SU-DHL-6 (cell line): ENCODE measurements around the gene ARHGDIA.

Experiments
- H2AFZ ChIP-seq: fragments of 200-600 bp; sonication (generic); 2 replicates; pipeline ENCODE4 v1.6.1; 2014; ENCODE audit warnings: low read depth, mild to moderate bottlenecking, moderate library complexity, mixed read lengths, antibody characterized with exemption, low read length; ENCODE audit not compliant: severe bottlenecking
- H3F3A ChIP-seq: fragments of 200-600 bp; shearing (Covaris generic); 2 replicates; pipeline ENCODE4 v1.6.0; 2016; ENCODE audit warnings: antibody characterized with exemption, mild to moderate bottlenecking; ENCODE audit not compliant: insufficient read depth
- H3K27ac ChIP-seq: fragments of 200-600 bp; sonication (generic); 2 replicates; pipeline ENCODE4 v1.5.1; 2016; ENCODE audit warnings: low read depth, mild to moderate bottlenecking, low read length, moderate library complexity, mixed read lengths
- H3K27me3 ChIP-seq: fragments of 200-600 bp; sonication (generic), shearing (Covaris generic); 2 replicates; pipeline ENCODE4 v1.6.0; 2014; ENCODE audit warnings: mild to moderate bottlenecking, low read length
- H3K36me3 ChIP-seq: fragments of 200-600 bp; sonication (generic); 2 replicates; pipeline ENCODE4 v1.6.1; 2014; ENCODE audit warnings: mild to moderate bottlenecking, low read length, mixed read lengths
- H3K4me2 ChIP-seq: fragments of 300-600, 200-600 bp; shearing (Covaris generic), sonication (generic); 2 replicates; pipeline ENCODE4 v1.6.0; 2014; ENCODE audit warnings: low read length, low read depth, mild to moderate bottlenecking; ENCODE audit not compliant: poor library complexity, severe bottlenecking
- H3K4me3 ChIP-seq: fragments of 200-600 bp; sonication (generic); 2 replicates; pipeline ENCODE4 v1.5.1; 2014; ENCODE audit warnings: antibody characterized with exemption, low read length, mild to moderate bottlenecking, mixed read lengths; ENCODE audit not compliant: insufficient read depth, poor library complexity, severe bottlenecking
- H3K79me2 ChIP-seq: fragments of 200-600 bp; sonication (generic); 2 replicates; pipeline ENCODE4 v1.6.1; 2014; ENCODE audit warnings: mild to moderate bottlenecking, low read length, moderate library complexity; ENCODE audit not compliant: insufficient read depth
- H3K9ac ChIP-seq: fragments of 200-600 bp; sonication (generic); 2 replicates; pipeline ENCODE4 v1.7.0; 2014; ENCODE audit warnings: mild to moderate bottlenecking, low read length
- H3K9me2 ChIP-seq: fragments of 200-600 bp; sonication (generic); replicated peaks from 2 replicates; pipeline ENCODE4 v1.6.1; 2014; ENCODE audit warnings: low read length; ENCODE audit not compliant: insufficient read depth
- H3K9me3 ChIP-seq: fragments of 200-600 bp; sonication (generic); 2 replicates; pipeline ENCODE4 v1.6.1; 2014; ENCODE audit warnings: low read length, mixed read lengths; ENCODE audit not compliant: insufficient read depth
- H4K20me1 ChIP-seq: fragments of 200-600 bp; sonication (generic); 2 replicates; pipeline ENCODE4 v1.6.1; 2014; ENCODE audit warnings: low read depth, mild to moderate bottlenecking, antibody characterized with exemption, low read length, moderate library complexity, mixed read lengths
- EZH2phosphoT487 ChIP-seq: fragments of 200-600 bp; sonication (generic), shearing (Covaris generic); conservative IDR thresholded peaks from 2 replicates; pipeline ENCODE4 v1.6.1; 2018; ENCODE audit warnings: mild to moderate bottlenecking, antibody characterized with exemption, low read length, moderate library complexity, mixed read lengths
- TF ChIP-seq, protein P1 (sequence below): fragments of 200-600 bp; sonication (generic); IDR thresholded peaks from one replicate; pipeline ENCODE4 v1.5.1; 2017; ENCODE audit warnings: antibody characterized with exemption, mild to moderate bottlenecking, low read length, moderate library complexity; ENCODE audit not compliant: insufficient read depth, poor library complexity, severe bottlenecking

The ARHGDIA gene

GRCh38 chr17:81888105-81888987, 17.2 kb upstream of the ARHGDIA start:
- no peak overlapping the region for H3K27ac ChIP-seq
- no peaks in the 10 kb centered on the region for H3K9me3 ChIP-seq
- no peak overlapping the region for H3K4me3 ChIP-seq
- no peak overlapping the region for H3K4me2 ChIP-seq
- no peaks in the 10 kb centered on the region for H3K27me3 ChIP-seq
- H3F3A ChIP-seq = peaks cover 8% of the 10 kb centered on the region
- no peak overlapping the region for H2AFZ ChIP-seq
- TF ChIP-seq, protein P1, sequence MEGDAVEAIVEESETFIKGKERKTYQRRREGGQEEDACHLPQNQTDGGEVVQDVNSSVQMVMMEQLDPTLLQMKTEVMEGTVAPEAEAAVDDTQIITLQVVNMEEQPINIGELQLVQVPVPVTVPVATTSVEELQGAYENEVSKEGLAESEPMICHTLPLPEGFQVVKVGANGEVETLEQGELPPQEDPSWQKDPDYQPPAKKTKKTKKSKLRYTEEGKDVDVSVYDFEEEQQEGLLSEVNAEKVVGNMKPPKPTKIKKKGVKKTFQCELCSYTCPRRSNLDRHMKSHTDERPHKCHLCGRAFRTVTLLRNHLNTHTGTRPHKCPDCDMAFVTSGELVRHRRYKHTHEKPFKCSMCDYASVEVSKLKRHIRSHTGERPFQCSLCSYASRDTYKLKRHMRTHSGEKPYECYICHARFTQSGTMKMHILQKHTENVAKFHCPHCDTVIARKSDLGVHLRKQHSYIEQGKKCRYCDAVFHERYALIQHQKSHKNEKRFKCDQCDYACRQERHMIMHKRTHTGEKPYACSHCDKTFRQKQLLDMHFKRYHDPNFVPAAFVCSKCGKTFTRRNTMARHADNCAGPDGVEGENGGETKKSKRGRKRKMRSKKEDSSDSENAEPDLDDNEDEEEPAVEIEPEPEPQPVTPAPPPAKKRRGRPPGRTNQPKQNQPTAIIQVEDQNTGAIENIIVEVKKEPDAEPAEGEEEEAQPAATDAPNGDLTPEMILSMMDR = no peak
- TF ChIP-seq EZH2phosphoT487 = no peak
- H4K20me1 ChIP-seq = peaks cover 4% of the 10 kb centered on the region; the same call in 1 of the 2 replicates
- H3K36me3 ChIP-seq = peaks cover 30% of the 10 kb centered on the region
- H3K9ac ChIP-seq = no peak overlapping the region
- H3K9me2 ChIP-seq = no peaks in the 10 kb centered on the region
- H3K79me2 ChIP-seq = peaks cover 68% of the 10 kb centered on the region

GRCh38 chr17:81885869-81886548, 14.9 kb upstream of the ARHGDIA start:
- Histone ChIP-seq H3K79me2 (peaks cover 60% of the 10 kb centered on the region), H4K20me1 (peaks cover 4% of the 10 kb centered on the region; the same call in 1 of the 2 replicates), H3K27ac (no peak overlapping the region), H3K9me3 (no peaks in the 10 kb centered on the region), H3K9ac (no peak overlapping the region), H3K27me3 (no peaks in the 10 kb centered on the region), H3K36me3 (peaks cover 35% of the 10 kb centered on the region), H3K4me3 (no peak overlapping the region), H2AFZ (no peak overlapping the region), H3K4me2 (no peak overlapping the region), H3F3A (no peaks in the 10 kb centered on the region), H3K9me2 (no peaks in the 10 kb centered on the region)
- TF ChIP-seq, protein P1 = no peak
- no peak for TF ChIP-seq EZH2phosphoT487

DNA sequence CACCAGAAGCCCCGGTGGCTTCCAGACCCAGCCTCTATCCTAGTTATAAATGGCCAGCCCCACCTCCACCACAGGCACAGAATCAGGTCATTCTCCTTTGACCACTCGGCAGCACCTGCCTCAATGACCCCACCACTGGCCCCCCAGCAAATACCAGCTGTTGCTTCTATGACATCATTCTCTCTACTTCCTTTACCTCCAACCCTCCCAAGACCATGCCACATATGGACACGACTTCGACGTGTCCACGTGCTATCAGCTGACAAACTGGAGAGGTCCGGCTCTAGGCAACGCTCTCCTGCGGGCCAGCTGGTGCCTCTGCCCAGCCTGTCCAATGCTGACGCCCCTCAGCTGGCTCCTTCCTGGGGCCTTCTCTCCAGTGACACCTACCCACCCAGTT, 14.3 kb upstream of the ARHGDIA start:
- Histone ChIP-seq H3K27ac (no peak overlapping the region), H3K79me2 (peaks cover 60% of the 10 kb centered on the region), H3K4me2 (no peak overlapping the region), H3K36me3 (peaks cover 34% of the 10 kb centered on the region), H3F3A (no peaks in the 10 kb centered on the region), H3K9ac (no peak overlapping the region), H3K9me3 (no peaks in the 10 kb centered on the region), H4K20me1 (peaks cover 4% of the 10 kb centered on the region; the same call in 1 of the 2 replicates), H2AFZ (no peak overlapping the region), H3K4me3 (no peak overlapping the region), H3K9me2 (no peaks in the 10 kb centered on the region), H3K27me3 (no peaks in the 10 kb centered on the region)
- no peak for TF ChIP-seq EZH2phosphoT487
- TF ChIP-seq, protein P1 = no peak
